Measurements from ENCODE around the gene PPP1CA. TPM values are rescaled to one million over a fixed set of nuclear protein-coding genes. Genes with fewer than 3 reads are reported as not detected.
A peak's percentile ranks its signal among the peaks of the same experiment; 100 is the strongest.

Gene PPP1CA
- total and polyA plus RNA-seq, 2 experiments from 2014 or later: 172 to 207 TPM

- peaks cover 48% of the 10 kb centered on the region for H3K4me1 ChIP-seq (ENCODE audit: insufficient read depth)
- in situ Hi-C loops (cut with MboI): no loop called here
Measured at GRCh38 chr11:67353317-67354074, 48.2 kb downstream of the PPP1CA start, which contains the start of gene POLD4. POLD4 (minus strand) TSS chr11:67353546; CDS start chr11:67353399, 147 bp downstream.

GRCh38 chr11:67352546-67353316 lies 48.9 kb downstream of the PPP1CA start:
- Histone ChIP-seq H3K27me3 (replicated peaks; ENCODE audit: insufficient read depth) (no peaks in the 10 kb centered on the region), H4K20me1 (ENCODE audit: insufficient read depth) (no peaks in the 10 kb centered on the region), H3F3A (ENCODE audit: insufficient read depth) (peaks cover 68% of the 10 kb centered on the region), H3K4me3 (peak overlapping the region; percentile 80), H3K79me2 (ENCODE audit: insufficient read depth) (peaks cover 17% of the 10 kb centered on the region), H3K9me2 (ENCODE audit: insufficient read depth) (no peaks in the 10 kb centered on the region), H3K27ac (peak overlapping the region; percentile 97), H2AFZ (no peak overlapping the region; the same call in 1 of the 2 replicates), H3K4me2 (ENCODE audit: unreplicated experiment) (peak overlapping the region; percentile 89), H3K9ac (peak overlapping the region; percentile 93), H3K9me3 (ENCODE audit: low read depth) (no peaks in the 10 kb centered on the region), H3K36me3 (ENCODE audit: low read depth) (no peaks in the 10 kb centered on the region), H3K4me1 (ENCODE audit: insufficient read depth) (peaks cover 48% of the 10 kb centered on the region)
- TF ChIP-seq EZH2phosphoT487 (IDR thresholded peaks at IDR 0.05; ENCODE audit: insufficient read depth, low read depth) (no peak), EZH2 (IDR thresholded peaks at IDR 0.05; ENCODE audit: insufficient read depth, poor library complexity, severe bottlenecking) (no peak)
- 4 to 5% methylated on average over 20 to 22 of the region's 25 CpGs for WGBS, 2 experiments (ENCODE audit: low coverage in 1 of 2, low lambda C conversion rate in 2 of 2, missing lambda C conversion rate in 2 of 2)
- DNase-seq: peak; percentile 65
- in situ Hi-C loops (cut with MboI): no loop called here

More at GRCh38 chr11:67353317-67354074, 48.2 kb downstream of the PPP1CA start, which contains the start of gene POLD4:
- H3K36me3 ChIP-seq (ENCODE audit: low read depth): no peaks in the 10 kb centered on the region
- H4K20me1 ChIP-seq (ENCODE audit: insufficient read depth): no peaks in the 10 kb centered on the region
- peaks cover 17% of the 10 kb centered on the region for H3K79me2 ChIP-seq (ENCODE audit: insufficient read depth)
- no peaks in the 10 kb centered on the region for H3K27me3 ChIP-seq (replicated peaks; ENCODE audit: insufficient read depth)
- peak within 1 kb of the TSS; percentile 89 for H3K4me2 ChIP-seq (ENCODE audit: unreplicated experiment)
- no peak within 1 kb of the TSS; the same call in 1 of the 2 replicates for H2AFZ ChIP-seq
- peaks cover 69% of the 10 kb centered on the region for H3F3A ChIP-seq (ENCODE audit: insufficient read depth)
- H3K9ac ChIP-seq: peak within 1 kb of the TSS; percentile 93
- H3K9me2 ChIP-seq (ENCODE audit: insufficient read depth): no peaks in the 10 kb centered on the region
- TF ChIP-seq EZH2 (IDR thresholded peaks at IDR 0.05; ENCODE audit: insufficient read depth, poor library complexity, severe bottlenecking): no peak
- no peak for TF ChIP-seq EZH2phosphoT487 (IDR thresholded peaks at IDR 0.05; ENCODE audit: insufficient read depth, low read depth)
- WGBS, 2 experiments (ENCODE audit: low coverage in 1 of 2, low lambda C conversion rate in 2 of 2, missing lambda C conversion rate in 2 of 2): 1 to 2% methylated on average over 26 to 37 of the region's 37 CpGs
- peak within 1 kb of the TSS; percentile 80 for H3K4me3 ChIP-seq
- DNase-seq: peak; percentile 98
- H3K27ac ChIP-seq: peak within 1 kb of the TSS; percentile 97
- no peaks in the 10 kb centered on the region for H3K9me3 ChIP-seq (ENCODE audit: low read depth)

- peaks cover 17% of the 10 kb centered on the region for H3K79me2 ChIP-seq (ENCODE audit: insufficient read depth)
- no peaks in the 10 kb centered on the region for H3K9me3 ChIP-seq (ENCODE audit: low read depth)
- H3K4me3 ChIP-seq: no peak overlapping the region
- H3K9ac ChIP-seq: peak overlapping the region; percentile 15; the same call in 1 of the 2 replicates
- peaks cover 64% of the 10 kb centered on the region for H3F3A ChIP-seq (ENCODE audit: insufficient read depth)
- H4K20me1 ChIP-seq (ENCODE audit: insufficient read depth): no peaks in the 10 kb centered on the region
- no peaks in the 10 kb centered on the region for H3K9me2 ChIP-seq (ENCODE audit: insufficient read depth)
- H3K4me2 ChIP-seq (ENCODE audit: unreplicated experiment): peak overlapping the region; percentile 21
- TF ChIP-seq EZH2 (IDR thresholded peaks at IDR 0.05; ENCODE audit: insufficient read depth, poor library complexity, severe bottlenecking): no peak
- no peak for TF ChIP-seq EZH2phosphoT487 (IDR thresholded peaks at IDR 0.05; ENCODE audit: insufficient read depth, low read depth)
- in situ Hi-C loops (cut with MboI): no loop called here
- H3K27ac ChIP-seq: peak overlapping the region; percentile 97
- H2AFZ ChIP-seq: no peak overlapping the region
- no peaks in the 10 kb centered on the region for H3K36me3 ChIP-seq (ENCODE audit: low read depth)
- 55% methylated on average over 11 of the region's 11 CpGs for WGBS, 2 experiments (ENCODE audit: low coverage in 1 of 2, low lambda C conversion rate in 2 of 2, missing lambda C conversion rate in 2 of 2)
- H3K27me3 ChIP-seq (replicated peaks; ENCODE audit: insufficient read depth): no peaks in the 10 kb centered on the region
- peak; percentile 85 for DNase-seq
- H3K4me1 ChIP-seq (ENCODE audit: insufficient read depth): peaks cover 47% of the 10 kb centered on the region
Measured at GRCh38 chr11:67351275-67352005, 50.2 kb downstream of the PPP1CA start.
